ENCODE measurements around the gene PHLDA1.
A peak's percentile ranks its signal among the peaks of the same experiment; 100 is the strongest.
"Not testable (repeated sequence)": the region's sequence is repeated elsewhere in the genome, so short reads cannot be mapped to it uniquely, and the experiment has no call there.

PHLDA1 gene

DNA sequence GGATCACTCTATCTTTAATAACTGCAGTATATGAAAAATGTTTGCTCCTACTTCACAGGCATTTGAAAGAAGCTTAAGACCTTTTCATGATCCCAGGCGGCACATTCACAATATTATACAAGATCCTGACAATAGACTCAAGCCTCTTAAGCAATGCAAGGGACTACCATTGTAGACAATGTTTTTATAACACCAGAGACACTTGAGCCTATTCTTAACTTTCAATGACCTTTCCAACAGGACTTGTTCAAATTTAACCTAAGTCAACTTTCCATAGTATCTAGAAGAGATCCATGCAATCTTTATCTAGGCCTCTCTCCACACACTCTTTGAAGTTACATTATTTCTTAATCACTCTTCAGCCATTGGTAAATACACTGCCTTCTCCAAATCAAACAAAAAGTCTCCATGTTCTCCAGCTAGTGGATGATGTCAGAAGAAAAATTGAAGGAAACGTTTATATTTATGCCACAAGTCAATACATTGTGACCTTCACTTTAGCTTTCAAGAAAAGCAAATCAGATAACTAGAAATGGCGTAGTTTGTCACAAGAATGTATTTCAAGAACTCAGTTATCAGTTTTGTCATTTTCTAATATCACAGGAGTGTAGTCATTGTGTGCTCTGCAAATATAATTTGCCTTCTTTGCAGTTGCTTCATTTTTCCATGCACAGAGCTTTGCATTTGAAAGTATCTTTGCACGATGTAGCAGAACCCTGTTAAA, 41.2 kb downstream of the PHLDA1 start:
- DNase-seq (ENCODE audit: low read depth in 4 of 4, low spot score in 1 of 4): no peak

DNA sequence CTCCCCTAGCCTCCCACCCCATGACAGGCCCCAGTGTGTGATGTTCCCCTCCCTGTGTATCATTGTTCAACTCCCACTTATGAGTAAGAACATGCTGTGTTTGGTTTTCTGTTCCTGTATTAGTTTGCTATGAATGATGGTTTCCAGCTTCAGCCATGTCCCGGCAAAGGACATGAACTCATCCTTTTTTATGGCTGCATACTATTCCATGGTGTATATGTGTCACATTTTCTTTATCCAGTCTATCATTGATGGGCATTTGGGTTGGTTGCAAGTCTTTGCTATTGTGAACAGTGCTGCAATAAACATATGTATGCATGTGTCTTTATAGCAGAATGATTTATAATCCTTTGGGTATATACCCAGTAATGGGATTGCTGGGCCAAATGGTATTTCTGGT, 43.9 kb downstream of the PHLDA1 start:
- not testable (repeated sequence) for DNase-seq (ENCODE audit: low read depth in 4 of 4, low spot score in 1 of 4)

DNA sequence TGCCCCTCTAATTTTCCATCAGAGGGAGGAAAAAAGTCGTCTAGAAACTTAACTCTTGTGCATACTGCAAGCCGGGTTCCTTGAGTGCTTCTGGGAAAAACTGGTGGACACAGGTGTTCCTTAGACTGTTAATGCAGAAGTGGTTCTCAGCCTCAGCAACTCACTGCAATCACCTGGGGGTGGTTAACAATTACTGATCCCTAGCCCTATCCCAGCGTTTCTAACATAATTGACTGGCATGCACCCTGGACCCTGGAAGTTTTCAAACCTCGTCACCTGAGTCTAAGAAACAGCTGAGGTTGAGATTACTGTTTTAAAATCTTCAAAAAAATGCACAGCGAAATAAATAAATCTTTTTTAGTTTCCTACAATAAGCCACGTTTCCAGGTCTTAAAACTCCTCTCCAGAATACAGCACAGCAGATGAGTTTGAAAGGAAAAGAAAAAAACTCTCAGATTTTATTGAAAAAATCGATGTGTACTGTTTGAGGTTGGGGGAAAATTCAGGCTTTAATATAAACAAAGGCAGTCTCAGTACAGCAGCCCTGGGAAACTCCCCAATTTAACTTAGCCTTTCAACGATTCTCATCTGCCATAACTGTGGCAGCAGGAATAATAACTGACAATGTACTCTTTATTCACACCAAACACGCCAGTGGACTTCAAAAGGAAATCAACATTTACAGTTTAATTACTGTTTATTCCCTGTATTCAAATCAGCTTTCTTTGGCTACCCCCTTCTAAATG, 45.4 kb downstream of the PHLDA1 start:
- DNase-seq (ENCODE audit: low read depth in 4 of 4, low spot score in 1 of 4): no peak

DNA sequence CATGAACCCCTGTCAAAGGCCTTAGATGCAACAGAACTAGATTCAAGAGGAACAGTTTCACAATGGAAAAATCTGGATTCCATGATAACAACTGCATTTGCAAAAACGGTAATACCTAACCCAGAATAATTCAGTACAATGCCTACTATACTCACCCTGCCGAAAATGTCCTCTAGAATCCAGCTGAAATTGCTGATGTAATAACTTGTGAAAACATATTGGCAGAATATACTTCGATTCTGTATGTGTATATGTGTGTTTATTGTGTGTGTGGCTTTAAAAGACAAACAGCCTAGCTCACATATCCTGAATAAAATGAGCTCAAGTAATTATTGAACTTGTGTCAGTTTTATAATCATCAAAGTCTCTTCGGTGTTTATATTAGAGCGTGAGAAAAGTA, 46.0 kb downstream of the PHLDA1 start:
- DNase-seq (ENCODE audit: low read depth in 4 of 4, low spot score in 1 of 4): no peak

DNA sequence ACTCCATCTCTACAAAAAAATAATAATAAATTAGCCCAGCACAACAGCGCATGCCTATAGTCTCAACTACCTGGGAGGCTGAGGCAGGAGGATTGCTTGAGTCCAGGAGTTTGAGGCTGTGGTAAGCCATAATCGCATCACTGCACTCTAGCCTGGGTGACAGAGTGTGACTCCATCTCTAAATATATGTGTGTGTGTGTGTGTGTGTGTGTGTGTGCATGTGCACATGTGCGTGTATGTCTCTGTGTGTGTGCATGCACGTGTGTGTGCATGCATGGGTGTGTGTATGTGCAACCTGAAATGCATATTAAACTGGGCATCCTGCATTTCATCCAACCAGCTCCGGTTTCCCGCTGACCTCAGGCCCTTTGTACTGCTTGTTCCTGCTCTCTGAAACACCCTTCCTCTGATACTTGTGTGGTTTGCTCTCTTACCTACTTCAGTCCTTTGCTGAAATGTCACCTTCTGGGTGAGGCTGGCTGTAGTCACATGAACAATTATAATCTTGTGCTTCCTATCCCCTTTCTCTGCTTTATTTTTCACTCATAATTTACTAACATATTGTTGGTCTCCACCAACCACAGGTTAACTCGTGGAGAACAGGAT, 46.9 kb downstream of the PHLDA1 start:
- no peak for DNase-seq (ENCODE audit: low read depth in 4 of 4, low spot score in 1 of 4)

DNA sequence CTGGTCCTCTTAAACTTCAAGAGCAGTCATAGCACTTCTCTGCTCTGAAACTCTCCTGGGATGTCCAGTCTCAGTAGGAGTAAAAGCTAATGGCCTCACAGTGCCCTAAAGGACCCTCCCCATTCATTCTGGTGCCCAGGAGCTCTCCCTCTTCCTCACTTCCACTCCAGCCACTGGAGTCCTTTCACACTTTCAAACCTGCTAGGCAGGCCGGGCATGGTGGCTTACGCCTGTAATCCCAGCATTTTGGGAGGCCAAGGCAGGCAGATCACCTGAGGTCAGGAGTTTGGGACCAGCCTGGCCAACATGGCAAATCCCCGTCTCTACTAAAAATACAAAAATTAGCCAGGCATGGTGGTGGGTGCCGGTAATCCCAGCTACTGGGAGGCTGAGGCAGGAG, 47.7 kb downstream of the PHLDA1 start:
- DNase-seq (ENCODE audit: low read depth in 4 of 4, low spot score in 1 of 4): not testable (repeated sequence)

DNA sequence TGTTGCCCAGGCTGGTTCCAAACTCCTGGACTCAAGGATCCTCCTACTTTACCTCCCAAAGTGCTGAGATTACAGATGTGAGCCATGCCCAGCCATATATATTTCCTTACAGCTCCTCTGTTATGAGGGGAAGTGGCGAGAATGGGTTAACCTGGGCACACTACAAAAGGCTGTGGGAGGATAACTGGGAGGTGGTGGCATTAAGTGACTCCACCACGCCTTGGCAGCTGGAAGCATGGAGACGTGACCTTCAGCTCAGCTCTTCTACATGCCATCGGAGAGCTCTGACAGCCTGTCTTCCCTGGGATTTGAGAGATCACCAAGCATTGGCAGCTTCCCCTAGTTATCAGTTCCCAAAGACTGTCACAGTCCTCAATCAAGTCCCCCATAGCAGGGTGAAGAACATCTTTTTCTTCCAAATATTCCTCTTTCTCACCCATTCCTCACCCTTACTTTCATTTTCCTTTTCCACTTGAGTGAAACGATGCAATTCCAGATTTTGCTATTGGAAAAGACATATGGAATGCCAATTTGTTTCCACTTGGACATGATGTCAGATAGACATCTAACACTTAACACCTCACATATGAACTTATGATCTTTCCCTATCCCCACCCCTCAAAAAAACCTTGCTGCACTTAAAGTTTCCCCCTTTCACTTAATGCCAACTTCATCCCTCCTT, 48.5 kb downstream of the PHLDA1 start:
- no peak for DNase-seq (ENCODE audit: low read depth in 4 of 4, low spot score in 1 of 4)

DNA sequence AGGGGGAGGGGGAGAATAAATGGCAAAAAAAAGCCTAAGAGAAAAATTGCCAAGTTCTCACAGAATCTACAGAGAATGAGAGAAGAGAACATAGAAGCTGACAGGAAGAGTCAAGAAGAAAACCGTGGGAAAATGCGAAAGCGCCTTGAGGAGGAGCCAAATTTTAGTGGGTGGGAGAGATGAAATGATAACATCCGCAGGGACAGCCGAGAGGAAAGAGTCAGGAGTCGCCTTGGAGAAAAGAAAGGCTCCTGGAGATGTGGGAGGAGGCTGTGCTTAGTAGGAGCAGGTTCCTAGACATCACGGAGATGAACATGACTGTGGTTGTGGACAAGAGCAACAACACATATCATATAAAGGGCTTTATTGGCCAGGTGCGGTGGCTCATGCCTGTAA, 49.4 kb downstream of the PHLDA1 start:
- no peak for DNase-seq (ENCODE audit: low read depth in 4 of 4, low spot score in 1 of 4)

DNA sequence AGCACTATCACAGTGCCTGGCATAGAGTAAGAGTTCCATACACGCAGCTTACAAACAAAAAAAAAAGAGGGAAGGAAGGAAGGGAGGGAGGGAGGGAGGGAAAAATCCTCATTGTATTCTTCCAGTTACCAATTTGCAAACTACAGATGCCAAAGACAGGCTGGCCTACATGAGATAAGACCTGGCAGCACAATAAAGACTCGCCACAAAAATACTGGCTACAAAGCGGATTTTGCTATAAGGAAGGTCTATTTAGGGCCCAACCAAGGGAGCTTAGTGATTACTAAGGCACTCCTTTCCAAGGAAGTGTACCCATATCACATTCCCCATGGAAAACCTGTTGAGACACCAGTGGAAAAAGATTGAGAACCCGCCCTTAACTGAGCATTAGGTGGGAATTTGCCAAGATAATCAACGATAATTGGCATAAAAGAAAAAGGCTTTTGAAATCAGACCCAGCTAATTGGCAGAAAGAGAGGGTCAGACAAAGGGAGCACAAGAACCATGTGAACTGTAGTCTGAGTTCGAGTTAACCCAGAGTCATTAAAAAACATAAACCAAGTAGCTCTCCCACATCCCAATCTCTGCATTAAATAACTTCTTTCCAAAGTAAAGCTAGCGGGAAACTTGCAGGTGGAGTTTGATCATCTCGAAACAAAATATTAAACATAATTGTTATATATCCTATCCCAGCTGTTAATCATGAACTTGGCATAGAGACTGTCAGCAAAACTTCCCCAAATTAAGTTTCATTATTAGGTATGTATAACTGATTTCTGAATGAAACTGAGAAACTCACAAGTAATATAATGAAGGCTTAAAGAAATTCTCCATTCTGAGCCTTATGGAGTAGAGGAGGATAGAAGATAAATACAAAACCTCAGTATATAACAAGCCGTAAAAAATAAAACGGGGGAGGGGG, 50.1 kb downstream of the PHLDA1 start:
- DNase-seq (ENCODE audit: low read depth in 4 of 4, low spot score in 1 of 4): no peak

DNA sequence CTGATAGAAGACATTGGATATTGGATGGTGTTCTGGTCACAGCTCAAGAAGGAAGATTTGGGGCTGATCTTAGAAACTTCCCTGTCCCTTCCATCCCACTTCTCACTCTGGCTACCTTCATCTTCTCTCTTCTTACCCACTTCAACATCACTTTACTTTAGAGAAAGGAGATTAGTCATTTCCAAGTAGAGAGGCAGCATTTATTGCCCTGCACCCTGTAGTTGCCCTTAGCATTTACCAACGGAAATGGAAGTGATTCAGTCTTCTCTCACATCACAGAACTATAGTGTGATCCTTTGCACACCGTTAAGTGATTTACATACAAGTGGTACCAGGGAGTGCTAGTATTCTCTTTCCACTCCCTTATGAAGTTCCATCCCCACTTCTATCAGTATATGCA, 52.4 kb downstream of the PHLDA1 start:
- DNase-seq (ENCODE audit: low read depth in 4 of 4, low spot score in 1 of 4): no peak

DNA sequence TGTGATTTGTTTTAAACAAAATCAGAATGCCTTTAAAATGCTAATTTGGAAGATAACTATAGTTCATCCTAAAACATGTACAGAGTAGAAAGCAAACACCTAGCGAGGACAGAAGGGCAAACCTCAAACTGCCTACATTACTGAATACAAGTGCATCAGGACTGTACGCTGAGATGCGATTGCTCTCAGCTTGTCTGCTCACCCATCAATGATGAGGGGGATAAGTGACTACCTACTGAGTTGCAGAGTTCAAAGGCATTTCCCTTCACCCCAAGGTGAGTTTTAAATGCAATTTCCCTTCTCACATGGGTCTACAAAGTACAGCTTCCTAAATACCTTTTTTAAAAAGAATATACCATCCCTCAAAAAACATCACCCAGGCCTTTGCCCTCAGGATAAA, 52.9 kb downstream of the PHLDA1 start:
- DNase-seq (ENCODE audit: low read depth in 4 of 4, low spot score in 1 of 4): no peak

DNA sequence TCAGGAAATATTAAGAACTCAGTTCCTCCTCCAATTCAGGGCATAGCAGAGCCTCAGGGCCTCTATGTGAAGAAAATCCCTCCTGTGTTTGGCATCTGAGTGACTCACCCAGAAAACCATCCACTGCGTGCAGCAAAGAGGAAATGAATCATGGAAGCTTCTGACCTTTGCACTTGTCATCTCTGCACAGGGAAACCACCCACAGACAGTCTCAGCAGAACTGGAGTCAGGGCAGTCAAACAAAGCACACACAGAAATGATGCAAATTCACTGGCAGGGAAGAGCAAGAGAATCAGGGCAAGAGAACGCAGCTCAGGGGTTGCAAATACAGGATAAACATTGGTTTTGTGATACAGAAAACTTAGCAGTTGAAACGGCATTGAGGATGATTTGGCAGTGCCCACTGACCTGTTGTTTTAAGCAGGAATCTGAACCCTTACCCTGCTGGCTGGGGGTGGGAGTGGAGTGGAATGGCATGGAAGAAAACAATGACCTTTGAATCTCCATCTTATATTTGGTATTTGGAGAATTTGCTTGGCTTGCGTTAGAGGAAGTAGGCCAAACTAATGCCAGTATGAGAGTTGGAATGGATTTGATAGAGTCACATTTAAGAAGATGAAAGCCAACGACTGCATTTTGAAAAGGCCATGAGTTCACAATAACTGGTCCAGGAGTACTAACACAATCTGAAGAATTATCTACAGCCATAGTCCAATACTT, 53.5 kb downstream of the PHLDA1 start:
- DNase-seq (ENCODE audit: low read depth in 4 of 4, low spot score in 1 of 4): peak; percentile 32 to 59 (median 52)

DNA sequence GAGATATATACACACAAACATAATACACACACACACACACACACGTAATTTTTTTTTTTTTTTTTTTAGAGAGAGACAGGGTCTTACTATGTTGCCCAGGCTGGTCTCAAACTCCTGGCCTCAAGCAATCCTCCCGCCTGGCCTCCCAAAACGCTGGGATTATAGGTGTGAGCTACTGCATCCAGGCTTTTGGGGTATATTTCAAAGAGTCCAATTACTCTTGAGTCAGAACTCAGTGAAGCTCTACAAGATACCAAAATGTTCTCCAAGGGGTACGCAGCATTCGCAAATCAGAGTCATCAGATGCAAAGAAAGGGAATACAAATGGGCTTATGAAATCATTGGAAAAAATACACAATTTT, 54.0 kb downstream of the PHLDA1 start:
- no peak for DNase-seq (ENCODE audit: low read depth in 4 of 4, low spot score in 1 of 4)

DNA sequence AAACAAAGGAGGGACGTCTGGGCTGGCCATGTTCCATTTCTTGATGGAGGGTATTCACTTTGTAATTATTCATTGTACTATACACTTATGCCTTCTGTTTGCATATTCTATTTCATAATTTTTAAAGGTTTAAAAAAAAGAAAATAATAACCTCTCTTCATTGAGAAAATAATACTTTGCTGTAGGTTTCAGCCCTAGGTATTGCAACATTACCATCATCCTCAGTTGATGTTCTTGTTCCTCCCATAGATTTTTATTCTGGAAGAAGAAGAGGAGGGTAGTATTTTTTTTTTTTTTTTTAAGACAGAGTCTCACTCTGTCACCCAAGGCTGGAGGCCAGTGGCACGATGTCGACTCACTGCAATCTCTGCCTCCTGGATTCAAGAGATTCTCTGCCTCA, 54.7 kb downstream of the PHLDA1 start:
- DNase-seq (ENCODE audit: low read depth in 4 of 4, low spot score in 1 of 4): no peak

DNA sequence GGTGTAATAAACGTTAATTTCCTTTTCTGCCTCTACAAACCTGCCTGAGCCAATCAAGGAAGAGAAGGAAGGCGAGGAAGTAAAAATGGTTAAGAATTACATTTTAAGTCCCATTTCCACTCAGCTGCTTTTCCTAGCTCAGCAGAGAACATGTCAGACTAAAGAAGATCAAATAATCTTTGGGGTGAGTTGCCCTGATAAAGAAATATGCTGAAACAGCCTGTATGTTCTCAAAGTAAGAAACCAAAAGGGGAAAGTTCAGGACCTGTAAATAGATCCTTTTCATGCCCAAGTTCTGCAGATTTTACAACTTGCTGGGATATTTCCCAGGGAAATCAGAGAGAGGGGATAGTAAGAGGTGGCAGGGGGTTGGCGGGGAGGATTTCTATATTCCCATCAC, 55.5 kb downstream of the PHLDA1 start:
- DNase-seq (ENCODE audit: low read depth in 4 of 4, low spot score in 1 of 4): no peak

DNA sequence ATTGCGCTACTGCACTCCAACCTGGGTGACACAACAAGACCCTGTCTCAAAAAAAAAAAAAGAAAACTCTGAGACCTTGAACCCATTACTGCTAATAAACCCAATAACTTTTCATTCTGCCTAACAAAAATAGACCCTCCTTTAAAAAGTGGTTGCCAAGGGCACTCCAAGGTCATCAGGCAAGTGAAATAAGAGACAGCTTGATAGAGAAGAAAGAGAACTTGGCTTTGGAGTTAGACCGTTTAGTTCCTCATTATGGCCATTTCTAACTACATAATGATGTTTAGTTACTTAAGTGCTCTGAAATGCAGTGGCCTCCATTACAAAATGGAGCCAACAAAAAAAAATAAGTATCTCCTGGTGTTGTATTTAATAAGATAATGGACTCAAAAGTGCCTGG, 55.9 kb downstream of the PHLDA1 start:
- DNase-seq (ENCODE audit: low read depth in 4 of 4, low spot score in 1 of 4): no peak
